Measurements from ENCODE around the gene SLC45A1.
A peak's percentile ranks its signal among the peaks of the same experiment; 100 is the strongest.

GRCh38 chr1:8284127-8284526, 33.8 kb upstream of the SLC45A1 start:
- TF ChIP-seq CTCF (IDR thresholded peaks at IDR 0.05) (no peak), POLR2AphosphoS5 (IDR thresholded peaks at IDR 0.05) (peak in 1 of 3 donors; percentile 15), EP300 (IDR thresholded peaks at IDR 0.05) (no peak), POLR2A (IDR thresholded peaks at IDR 0.05) (no peak)
